Stimulated activated CD4-positive, alpha-beta T cell treated with anti-CD3 and anti-CD28 coated beads, Interleukin-2, amount 100 ng/mL, for 48 hours (primary cell): ENCODE measurements around the gene HNRNPUL1.

ENCODE experiments used
- DNase-seq, 2 donors: peaks; one replicate each; pipeline ENCODE4 v3.0.0-alpha.2; 2020

HNRNPUL1 gene

DNA sequence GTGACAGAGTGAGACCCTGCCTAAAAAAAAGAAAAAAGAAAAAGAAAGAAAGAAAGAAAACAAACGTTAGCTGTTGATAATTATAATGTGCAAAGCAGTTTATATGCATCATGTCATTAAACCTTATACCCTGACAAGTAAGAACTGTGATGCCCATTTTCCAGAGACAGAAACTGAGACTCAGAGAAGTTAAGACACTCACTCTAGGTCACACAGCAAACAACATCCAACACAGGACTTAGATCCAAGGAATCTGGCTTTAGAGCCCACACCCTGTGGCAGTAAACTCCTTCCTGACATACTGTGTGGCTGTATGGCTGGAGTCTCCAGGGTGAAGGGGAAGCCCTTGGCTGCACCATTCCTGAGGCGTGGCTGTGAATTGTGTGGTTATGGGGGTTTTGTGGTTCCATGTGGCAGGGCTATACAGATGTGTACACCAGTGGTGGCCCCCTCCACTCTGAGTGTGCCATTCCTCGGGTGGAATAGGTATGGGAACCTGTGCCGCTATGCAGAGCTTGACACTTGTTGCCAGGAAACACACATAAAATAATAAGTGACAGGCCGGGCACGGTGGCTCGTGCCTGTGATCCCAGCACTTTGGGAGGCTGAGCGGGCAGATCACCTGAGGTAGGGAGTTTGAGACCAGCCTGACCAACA, 29.5 kb upstream of the HNRNPUL1 start:
- DNase-seq = no peak

DNA sequence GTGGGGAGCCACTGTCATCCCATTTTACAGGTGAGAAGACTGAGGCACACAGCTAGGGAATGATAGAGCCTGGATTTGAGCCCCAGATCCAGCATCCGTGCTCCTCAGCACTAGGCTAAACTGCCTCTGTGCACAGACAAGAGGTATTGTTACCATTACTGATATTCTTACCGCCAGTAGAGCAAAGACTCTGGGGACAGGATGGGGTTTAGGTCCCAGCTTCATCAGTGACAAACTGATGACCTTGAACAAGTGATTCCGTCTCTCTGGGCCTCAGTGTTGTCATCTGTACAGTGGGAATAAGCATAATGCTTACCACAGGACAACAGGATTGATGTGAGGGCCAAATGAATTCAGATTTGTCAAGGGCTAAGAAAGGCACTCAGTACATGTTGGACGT, 28.7 kb upstream of the HNRNPUL1 start:
- DNase-seq = no peak

DNA sequence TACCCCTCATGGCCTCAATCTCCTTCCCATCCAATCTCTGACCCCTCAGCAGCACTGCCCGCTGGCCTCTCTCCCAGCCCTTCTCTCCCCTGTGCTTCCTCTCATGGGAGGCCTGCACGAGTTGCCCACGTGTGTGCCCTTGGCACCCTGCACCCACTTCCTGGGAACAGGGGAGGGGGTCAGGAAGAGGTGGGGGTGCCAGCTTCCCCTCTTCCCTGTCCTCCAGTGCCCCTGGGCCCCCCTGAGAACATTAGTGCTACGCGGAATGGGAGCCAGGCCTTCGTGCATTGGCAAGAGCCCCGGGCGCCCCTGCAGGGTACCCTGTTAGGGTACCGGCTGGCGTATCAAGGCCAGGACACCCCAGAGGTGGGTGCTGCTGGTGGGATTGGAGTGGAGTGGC, 25.9 kb upstream of the HNRNPUL1 start:
- DNase-seq = no peak

DNA sequence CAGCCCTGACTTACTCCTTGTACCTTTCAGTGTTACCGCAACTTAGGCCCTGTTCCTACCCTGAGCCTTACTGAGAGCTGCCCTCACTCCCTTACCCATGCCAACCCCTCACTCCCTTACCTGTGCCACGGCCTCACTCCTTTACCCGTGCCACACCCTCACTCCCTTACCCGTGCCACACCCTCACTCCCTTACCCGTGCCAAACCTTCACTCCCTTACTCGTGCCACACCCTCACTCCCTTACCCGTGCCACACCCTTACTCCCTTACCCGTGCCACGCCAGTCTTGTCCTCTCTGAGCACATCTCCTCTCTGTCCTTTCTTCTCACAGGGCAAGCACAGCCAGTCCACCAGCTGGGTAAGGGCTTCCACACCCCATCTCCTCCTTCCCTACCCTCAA, 24.8 kb upstream of the HNRNPUL1 start:
- no peak for DNase-seq

DNA sequence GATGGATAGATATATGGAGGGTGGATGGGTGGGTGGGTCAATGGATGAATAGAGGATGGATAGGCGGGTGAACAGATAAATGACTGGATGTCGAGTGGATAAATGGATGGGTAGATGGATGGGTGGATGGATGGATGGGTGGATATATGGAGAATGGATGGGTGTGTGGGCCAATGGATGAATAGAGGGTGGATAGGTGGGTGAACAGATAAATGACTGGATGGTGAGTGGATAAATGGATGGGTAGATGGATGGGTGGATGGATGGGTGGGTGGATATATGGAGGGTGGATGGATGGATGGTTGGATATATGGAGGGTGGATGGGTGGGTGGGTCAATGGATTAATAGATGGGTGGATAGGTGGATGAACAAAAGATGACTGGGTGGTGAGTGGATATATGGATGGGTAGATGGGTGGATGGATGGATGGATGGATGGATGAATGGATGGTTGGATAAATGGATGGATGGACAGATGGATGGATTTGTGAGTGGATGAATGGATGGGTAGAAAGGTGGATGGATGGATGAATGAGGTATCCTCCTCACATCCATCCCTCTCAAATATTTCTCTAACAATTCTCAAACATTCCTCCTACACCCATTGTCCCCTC, 24.1 kb upstream of the HNRNPUL1 start:
- DNase-seq = no peak

DNA sequence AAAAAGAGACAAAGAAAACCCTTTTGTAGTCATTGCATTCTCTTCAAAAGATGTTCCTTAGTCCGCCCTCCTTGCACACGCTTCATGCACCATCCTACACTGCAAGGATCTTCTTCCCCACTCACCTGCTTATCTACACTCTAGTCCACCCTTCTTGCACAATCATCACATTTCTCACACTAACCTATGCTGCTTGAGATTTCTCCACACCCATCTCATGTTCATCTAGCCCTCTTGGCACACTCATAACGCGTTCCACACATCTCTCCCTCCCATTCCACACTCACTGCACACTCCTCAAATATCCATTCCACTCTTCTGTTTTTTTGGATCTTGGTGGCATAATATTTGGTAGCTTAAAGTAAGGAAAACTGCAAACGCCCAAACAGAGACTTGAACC, 22.3 kb upstream of the HNRNPUL1 start:
- DNase-seq = no peak

DNA sequence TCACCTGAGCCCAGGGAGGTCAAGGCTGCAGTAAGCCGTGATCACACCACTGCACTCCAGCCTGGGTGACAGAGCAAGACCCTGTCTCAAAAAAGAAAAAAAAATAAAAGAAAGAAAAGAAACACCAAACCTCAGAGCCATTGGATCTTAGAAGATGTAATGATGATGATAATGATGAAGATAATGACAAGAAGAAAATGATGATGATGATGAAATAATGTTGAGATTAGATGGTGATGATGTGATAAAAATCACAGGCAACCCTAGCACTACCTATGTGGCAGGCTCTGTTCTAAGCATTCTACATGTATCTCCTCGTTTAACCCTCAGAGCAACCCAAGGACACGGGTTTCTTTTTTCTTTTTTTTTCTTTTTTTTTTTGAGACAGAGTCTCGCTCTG, 20.1 kb upstream of the HNRNPUL1 start:
- DNase-seq = no peak

DNA sequence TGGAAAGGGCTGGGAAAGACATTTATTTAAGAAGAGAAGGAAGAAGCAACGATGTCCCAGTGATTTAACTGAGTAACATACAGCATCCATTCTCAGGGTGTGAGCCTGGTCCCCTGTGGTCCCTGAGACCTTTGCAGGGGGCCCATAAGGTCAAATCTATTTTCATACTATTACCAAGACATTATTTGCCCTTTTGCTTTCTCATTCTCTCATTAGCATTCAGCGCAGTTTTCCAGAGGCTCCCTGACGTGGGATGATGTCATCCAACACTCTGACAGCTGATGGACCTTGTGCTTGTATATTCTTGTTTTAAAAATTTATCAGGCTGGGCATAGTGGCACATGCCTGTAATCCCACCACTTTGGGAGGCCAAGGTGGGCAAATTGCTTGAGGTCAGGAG, 18.3 kb upstream of the HNRNPUL1 start:
- no peak for DNase-seq

DNA sequence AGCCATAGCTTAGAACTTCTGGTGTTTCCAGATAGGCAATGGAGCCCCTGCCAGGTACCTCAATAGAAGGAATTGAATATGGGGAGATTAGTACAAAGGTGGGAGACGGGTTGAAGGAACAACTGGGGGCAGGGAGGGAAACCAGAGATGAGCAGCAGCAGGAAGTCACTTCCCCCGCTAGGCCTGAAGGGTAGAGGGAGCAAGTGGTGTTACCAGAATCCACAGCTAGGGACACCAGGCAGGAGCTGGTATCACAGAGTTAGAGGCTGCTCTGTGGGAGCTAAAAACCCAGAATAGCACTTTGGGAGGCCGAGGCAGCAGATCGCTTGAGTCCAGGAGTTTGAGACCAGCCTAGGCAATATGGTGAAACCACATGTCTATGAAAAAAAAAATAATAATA, 15.3 kb upstream of the HNRNPUL1 start:
- DNase-seq = no peak

DNA sequence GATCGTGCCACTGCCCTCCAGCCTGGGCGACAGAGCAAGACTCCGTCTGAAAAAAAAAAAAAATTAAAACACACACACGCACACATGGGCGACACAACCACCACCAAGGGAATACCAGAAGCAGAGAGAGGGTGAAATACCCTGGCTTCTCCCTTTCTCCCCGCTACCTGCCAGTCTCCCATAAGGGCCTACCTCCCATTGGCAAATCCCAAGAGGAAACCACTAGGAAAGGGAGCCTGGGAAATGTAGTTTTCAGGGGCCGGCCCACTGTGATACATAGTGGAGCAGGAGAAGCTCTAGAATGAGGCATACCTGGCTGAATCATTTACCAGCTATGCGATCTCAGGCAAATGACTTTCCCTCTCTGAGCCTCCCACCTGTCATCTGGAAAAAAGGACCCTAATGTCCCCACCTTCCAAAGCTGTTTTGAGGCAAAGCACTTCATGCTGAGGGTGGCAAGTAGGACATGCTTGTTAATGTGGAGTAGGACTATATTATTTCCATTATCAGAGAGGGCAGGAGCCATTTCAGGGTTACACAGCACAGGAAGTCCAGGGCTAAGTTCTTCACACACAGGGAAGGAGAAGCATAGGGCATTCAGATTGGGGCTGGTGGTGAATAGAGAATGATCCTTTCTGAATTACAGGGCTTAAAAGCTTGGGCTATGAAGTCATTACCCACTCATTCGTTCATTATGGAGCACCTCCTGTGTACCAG, 14.3 kb upstream of the HNRNPUL1 start:
- DNase-seq = no peak

DNA sequence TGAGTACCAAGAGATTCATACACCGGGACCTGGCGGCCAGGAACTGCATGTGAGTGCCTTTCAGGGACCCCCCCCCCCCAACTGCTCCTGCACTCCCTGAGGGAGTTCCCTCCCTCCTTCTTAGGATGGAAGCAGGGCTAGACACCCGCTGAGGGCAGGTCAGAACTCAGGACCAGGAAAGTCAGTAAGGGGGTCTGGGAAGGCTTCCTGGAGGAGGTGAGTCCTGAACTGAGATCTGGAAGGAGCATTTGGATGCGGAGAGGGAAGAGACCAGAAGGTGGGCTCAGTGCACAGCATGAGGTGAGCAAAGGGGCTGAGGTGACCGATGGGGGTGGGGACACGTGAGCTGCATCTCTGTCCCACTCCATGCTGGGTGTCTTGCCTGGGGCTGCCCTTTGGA, 10.5 kb upstream of the HNRNPUL1 start:
- DNase-seq = no peak

DNA sequence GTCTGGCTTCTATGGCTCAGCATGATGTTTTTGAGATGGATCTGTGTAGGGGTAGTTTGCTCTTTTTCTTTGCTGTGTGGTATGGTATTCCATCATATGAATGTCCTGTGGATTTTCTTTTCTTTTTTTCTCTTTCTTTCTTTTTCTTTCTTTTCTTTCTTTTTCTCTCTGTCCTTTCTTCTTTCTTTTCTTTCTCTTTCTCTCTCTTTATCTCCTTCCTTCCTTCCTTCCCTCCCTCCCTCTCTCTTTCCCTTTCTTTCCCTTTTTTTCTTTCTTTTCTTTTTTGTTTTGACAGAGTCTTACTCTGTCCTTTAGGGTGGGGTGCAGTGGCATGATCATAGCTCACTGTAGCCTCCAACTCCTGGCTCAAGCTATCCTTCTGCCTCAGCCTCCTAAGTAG, 9.0 kb upstream of the HNRNPUL1 start:
- DNase-seq = no peak

DNA sequence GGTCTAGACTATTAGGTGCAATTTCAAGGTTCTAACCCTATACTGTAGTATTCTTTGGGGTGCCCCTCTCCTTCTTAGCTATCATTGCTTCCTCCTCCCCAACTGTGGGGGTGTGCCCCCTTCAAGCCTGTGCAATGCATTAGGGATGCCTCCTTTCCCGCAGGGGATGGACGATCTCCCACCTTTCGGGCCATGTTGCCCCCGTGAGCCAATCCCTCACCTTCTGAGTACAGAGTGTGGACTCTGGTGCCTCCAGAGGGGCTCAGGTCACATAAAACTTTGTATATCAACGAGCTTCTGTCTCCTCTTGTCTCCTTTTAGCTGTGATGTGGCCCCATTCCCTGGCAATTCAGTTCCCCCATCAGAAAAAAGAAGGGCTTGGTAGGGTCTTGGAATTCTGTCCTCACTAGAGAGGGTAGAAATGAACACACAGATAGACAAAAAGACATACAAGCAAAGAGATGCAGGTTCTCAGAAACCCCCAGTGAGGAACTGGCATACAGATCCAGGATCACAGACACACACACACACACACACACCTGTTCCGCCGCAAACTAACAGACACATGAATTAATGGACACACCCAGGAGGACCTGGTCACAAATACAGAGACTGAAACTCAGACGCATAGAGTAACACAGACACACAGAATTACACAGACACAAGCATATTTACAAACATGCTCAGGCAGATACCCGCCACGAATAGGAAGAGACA, 2.5 kb upstream of the HNRNPUL1 start:
- DNase-seq = peak in 1 of 2 donors; percentile 4

DNA sequence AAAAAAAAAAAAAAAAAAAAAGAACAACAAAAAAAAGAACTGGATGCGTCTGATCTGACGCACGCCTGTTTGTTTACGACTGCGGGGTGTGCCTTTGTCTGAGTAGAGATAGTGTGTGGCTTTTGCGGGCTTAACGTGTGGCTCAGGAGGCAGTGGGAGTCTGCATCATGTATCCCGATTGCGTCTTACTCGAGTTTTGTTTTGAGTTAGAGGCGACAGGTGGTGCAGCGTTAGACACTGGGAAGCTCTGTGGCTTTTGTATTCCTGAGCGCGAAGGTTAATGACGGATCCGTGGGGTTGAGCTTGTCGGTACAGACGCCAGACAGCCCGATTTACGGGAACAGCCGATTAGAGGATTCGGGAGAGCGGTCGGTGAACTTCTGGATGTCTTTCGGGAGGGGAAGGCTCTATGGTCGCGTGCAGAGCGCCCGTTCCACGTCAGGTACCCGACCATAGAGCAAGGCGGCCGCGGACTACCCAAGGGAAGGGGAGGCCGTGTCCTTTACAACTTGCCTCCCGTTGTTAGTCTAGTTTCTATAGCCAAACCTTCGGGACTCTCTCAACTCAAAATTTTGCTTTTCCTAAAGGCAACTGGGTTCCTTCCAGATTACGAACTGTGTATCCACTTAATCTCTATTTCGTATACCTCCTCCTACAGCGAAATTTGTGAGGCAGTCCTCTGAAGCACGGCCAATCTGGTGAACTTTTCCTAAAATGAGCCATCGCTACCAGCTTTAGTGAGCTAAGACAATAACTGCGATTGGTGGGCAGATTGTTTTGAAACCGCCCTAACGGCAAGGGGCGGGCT, 926 bp upstream of the HNRNPUL1 start:
- peak; percentile 62 to 75 for DNase-seq

DNA sequence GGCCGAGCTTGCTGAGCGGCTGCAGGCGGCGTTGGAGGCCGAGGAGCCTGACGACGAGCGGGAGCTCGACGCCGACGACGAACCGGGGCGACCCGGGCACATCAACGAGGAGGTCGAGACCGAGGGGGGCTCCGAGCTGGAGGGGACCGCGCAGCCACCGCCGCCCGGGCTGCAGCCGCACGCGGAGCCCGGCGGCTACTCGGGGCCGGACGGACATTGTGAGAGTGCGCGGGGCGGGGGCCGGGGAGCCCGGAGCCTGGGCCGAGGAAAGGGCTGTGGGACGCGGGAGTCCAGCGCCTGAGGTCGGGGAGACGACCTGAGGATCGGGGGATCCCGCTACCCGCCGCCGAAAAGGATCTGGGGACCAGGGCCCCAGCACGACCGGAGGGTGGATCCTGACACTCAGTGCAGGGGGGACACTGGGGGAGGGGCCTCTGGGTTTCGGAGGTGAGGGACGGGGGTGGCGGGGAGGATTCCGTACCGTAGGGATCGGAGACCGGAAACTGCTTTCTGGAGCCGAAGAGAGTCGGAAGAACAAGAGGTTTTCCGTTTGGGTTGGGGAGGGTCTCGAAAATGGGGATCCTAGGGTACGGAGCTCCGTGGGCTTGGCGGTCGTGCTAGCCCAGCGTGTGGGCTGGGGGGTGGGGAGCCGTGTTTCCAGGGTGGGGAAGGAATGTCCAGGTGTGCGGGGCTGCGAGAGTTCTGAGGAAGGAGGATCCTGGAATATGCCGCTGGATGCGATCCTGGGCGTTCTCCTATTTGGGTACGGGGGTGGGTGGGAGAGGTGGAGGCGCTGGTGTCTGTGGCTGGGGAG, 616 bp downstream of the HNRNPUL1 start:
- peak; percentile 59 for DNase-seq

DNA sequence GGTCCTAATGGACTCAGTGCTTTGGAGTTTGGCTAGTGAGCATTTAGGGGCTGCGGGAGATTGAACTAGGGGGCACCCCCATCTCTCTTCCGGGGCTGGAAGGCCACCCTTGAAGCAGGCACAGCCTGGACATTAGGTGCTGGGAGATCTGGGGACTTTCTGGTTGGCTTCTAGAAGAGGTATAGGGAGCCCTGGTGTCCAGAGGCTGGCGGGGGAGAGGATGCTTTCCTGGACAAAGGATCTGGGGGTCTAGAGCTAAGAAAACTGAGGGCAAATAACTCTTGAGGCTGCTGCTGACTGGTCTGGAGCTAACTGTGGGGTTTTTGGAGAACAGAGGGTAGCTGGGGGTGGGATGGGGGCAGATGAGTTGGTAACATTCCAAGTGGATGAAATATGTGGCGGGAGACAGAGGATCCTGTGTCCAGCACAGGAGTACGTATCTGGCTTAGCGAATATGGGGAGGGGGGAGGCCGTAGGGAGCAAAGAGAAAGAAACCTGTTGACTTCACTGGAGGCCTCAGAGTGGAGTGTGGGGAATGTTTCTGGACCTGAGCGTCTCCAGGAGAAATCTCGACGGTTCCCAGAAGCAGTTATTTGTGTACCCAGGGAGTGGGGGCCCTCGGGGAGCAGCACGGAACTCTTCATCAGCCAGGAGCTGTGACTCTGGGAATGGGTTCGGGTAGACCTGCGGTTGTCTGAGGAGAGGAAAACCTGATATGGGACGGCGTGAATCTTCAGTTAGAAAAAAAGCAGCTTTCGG, 1.4 kb downstream of the HNRNPUL1 start:
- no peak for DNase-seq

DNA sequence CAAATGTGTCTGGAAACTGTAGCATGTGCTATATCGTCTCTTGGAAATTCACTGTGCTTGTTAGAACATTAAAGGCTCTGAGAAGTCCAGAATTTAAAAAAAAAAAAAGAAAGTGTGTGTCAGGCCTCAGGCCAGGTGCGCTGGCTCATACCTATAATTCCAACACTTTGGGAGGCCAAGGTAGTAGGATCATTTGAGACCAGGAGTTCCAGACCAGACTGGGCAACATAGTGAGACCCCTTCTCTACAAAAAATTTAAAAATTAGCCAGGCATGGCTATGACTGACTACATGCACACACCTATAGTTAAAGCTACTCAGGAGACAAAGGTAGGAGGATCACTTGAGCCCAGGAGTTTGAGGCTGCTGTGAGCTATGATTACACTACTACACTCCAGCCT, 4.9 kb downstream of the HNRNPUL1 start:
- DNase-seq = no peak

DNA sequence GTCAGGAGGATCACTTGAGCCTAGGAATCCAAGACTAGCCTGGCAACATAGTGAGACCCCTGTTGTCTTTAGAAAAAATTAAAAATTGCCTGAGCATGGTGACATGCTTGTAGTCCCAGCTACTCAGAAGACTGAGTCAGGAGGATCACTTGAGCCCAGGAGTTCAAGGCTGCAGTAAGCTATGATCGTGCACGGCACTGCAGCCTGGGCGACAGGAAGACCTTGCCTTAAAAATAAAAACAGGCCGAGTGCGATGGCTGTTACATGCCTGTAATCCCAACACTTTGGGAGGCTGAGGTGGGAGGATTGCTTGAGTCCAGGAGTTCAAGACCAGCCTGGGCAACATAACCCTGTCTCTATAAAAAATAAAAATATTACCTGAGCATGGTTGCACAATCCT, 5.4 kb downstream of the HNRNPUL1 start:
- no peak for DNase-seq

DNA sequence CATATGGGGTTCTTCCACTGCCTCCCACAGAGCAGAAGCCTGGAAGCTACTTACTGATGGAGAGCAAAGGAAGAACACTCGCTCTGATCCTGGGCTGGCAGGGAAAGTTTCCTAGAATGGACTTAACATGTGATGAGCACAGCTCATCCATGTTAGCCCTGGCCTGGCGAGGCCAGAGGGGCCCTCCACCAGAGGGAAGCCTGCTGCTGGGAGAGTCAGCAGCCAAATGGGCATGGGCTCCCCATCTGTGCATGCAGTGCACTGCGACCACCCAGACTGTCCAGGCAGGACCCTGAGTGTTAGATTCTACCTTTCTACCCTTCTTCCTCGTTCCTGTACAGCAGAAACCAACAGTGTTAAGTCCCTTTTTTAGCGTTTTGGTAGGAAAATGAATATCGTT, 8.9 kb downstream of the HNRNPUL1 start:
- DNase-seq = no peak

DNA sequence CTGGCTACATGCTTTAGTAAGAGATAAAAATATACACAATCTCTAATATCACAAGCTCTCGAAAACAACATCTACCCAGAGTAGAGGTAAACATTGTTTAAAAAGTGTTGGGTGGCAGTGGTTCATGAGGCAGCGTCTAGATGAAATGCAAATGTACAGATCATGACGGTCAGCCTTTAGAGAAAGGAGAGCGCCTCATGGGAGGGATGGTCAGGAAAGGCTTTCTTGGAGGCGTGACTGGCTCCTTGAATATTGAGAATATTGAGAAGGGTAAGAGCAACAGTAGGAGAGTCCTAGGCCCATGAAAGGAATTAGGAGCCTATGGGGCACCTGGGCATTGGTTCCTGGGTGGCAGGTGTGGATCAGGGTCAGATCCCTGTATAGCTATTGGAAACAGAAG, 10.6 kb downstream of the HNRNPUL1 start:
- no peak for DNase-seq

DNA sequence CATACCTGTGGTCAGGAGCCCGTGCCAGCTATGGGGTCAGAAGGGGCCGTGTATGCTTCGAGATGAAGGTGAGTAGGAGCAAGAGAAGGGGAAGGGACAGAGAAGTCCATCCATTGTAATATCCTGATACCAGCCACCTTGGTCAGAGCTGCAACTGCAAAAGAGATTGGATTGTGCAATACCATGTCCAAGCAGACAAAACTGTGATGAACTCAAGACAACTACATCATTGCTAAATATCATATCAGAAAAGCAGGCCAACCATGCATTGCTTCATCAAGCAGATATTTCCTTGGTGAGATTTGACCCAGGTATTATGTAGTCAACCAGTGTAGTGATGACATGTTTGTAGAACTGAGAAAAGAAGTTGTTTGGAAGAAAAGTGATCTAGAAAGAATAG, 12.1 kb downstream of the HNRNPUL1 start:
- no peak for DNase-seq
